ENCODE measurements around the gene KRT86.

The KRT86 gene

DNA sequence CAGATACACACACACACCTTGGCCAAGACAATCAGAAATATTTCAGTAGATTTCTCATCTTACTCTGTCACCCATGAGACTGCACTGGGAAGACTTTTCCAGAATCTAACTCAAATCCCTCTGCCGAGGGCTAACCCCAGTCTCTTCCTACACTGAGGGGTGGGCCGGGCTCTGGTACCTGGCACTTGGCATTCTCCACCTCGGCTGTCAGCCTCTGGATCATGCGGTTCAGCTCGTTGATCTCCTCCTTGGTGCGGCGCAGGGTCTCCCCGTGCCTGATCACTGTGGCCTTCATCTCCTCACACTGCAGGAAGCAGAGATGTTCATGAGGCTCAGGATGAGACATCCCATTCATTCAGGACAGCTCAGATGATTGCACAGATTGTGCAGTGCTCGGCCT is 41.8 kb downstream of the KRT86 start:
- TF ChIP-seq, protein P1, sequence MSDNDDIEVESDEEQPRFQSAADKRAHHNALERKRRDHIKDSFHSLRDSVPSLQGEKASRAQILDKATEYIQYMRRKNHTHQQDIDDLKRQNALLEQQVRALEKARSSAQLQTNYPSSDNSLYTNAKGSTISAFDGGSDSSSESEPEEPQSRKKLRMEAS (IDR thresholded peaks at IDR 0.05; ENCODE audit: low read depth, low read length) = no peak
- TF ChIP-seq POLR2A (IDR thresholded peaks at IDR 0.05; ENCODE audit: extremely low read depth, insufficient read length) (no peak), MYC (IDR thresholded peaks at IDR 0.05; ENCODE audit: low read depth, low read length) (no peak)
- TF ChIP-seq, protein P2, sequence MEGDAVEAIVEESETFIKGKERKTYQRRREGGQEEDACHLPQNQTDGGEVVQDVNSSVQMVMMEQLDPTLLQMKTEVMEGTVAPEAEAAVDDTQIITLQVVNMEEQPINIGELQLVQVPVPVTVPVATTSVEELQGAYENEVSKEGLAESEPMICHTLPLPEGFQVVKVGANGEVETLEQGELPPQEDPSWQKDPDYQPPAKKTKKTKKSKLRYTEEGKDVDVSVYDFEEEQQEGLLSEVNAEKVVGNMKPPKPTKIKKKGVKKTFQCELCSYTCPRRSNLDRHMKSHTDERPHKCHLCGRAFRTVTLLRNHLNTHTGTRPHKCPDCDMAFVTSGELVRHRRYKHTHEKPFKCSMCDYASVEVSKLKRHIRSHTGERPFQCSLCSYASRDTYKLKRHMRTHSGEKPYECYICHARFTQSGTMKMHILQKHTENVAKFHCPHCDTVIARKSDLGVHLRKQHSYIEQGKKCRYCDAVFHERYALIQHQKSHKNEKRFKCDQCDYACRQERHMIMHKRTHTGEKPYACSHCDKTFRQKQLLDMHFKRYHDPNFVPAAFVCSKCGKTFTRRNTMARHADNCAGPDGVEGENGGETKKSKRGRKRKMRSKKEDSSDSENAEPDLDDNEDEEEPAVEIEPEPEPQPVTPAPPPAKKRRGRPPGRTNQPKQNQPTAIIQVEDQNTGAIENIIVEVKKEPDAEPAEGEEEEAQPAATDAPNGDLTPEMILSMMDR (IDR thresholded peaks at IDR 0.05; ENCODE audit: low read depth, low read length) = no peak
- DNase-seq (ENCODE audit: low read depth) = no peak
- H3K4me3 ChIP-seq (ENCODE audit: low read depth, low read length) = no peak overlapping the region

DNA sequence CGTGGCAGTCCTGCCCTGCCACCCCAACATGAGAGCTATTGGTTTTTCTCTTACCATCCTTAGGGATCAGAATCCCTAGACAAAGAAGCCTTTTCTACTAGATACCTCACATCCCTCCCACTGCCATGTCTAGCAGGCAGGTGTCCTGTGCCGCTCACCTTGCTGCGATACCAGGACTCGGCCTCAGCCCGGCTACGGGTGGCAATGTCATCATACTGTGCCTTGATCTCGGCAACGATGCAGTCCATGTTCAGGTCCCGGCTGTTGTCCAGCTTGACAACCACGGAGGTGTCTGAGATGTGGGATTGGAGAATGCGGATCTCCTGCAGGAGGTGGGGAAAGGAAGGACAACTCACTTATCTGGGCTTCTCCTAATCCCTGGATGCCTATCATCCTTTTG is 42.3 kb downstream of the KRT86 start:
- TF ChIP-seq MYC (IDR thresholded peaks at IDR 0.05; ENCODE audit: low read depth, low read length) = no peak
- TF ChIP-seq POLR2A (IDR thresholded peaks at IDR 0.05; ENCODE audit: extremely low read depth, insufficient read length) = no peak
- TF ChIP-seq, protein P1 (IDR thresholded peaks at IDR 0.05; ENCODE audit: low read depth, low read length) = no peak
- TF ChIP-seq, protein P2 (IDR thresholded peaks at IDR 0.05; ENCODE audit: low read depth, low read length) = no peak
- H3K4me3 ChIP-seq (ENCODE audit: low read depth, low read length) = no peak overlapping the region
- DNase-seq (ENCODE audit: low read depth) = no peak

DNA sequence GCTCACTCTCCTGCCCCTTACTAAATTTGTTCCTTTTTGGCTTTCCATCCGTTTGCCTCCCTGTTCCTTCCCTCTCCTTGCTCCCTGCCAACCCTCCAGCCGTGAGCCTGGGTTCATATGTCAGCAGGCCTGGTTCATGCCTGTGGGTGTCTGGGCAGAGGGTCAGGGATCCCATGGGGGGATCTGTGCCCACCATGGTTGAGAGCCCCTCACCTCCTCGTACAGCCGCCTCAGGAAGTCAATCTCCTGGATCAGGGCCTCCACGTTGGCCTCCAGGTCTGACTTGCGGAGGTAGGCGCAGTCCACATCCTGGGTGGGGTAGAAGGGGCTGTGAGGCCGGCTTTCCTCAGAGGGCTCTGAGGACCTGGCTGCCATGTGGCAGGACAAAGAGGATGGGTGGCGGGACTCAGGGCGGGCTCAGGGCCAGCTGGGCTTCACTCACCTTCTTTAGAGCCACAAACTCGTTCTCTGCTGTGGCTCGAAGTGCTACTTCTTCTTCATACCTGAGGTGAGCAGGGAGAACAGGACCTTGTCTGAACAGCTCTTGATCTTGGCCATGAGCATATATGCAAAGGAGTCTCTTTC is 43.1 kb downstream of the KRT86 start:
- no peak for DNase-seq (ENCODE audit: low read depth)
- H3K4me3 ChIP-seq (ENCODE audit: low read depth, low read length) = no peak overlapping the region
- TF ChIP-seq MYC (IDR thresholded peaks at IDR 0.05; ENCODE audit: low read depth, low read length) (no peak), POLR2A (IDR thresholded peaks at IDR 0.05; ENCODE audit: extremely low read depth, insufficient read length) (no peak)
- TF ChIP-seq, protein P2 (IDR thresholded peaks at IDR 0.05; ENCODE audit: low read depth, low read length) = no peak
- TF ChIP-seq, protein P1 (IDR thresholded peaks at IDR 0.05; ENCODE audit: low read depth, low read length) = no peak

DNA sequence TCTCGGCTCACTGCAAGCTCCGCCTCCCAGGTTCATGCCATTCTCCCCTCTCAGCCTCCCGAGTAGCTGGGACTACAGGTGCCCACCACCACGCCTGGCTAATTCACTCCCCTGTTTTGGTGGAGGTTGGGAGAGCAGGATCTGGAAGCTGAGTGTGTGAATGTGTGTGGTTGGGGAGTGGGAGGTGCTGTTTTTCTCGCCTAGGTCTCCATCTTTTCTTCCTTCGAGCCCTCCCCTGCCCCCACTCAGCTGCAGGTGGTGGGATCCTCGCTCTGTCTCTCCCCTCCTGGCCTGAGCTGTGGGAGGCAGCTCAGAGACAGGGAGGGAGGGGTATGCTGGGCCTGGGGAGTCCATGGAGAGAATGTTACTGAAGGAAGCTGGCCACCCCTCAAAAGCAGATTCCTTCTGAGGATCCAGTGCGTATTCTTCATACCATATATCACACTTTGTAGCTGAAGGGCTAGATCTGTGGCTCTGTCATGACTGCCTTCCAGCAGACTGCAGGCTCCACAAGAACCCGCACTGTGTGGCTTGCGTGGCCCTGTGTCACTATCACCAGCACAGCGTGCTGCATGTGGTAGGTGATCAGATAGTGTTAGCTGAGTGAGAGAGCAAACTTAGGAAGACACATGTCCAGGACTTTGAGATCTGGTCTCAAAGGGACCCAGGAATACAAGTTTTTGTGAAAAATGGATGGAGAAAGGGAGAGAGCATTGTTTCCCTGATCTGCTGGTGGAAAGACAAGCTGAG is 44.0 kb downstream of the KRT86 start:
- TF ChIP-seq POLR2A (IDR thresholded peaks at IDR 0.05; ENCODE audit: extremely low read depth, insufficient read length) (no peak), MYC (IDR thresholded peaks at IDR 0.05; ENCODE audit: low read depth, low read length) (no peak)
- TF ChIP-seq, protein P1 (IDR thresholded peaks at IDR 0.05; ENCODE audit: low read depth, low read length) = no peak
- TF ChIP-seq, protein P2 (IDR thresholded peaks at IDR 0.05; ENCODE audit: low read depth, low read length) = no peak
- no peak for DNase-seq (ENCODE audit: low read depth)
- H3K4me3 ChIP-seq (ENCODE audit: low read depth, low read length) = no peak overlapping the region

DNA sequence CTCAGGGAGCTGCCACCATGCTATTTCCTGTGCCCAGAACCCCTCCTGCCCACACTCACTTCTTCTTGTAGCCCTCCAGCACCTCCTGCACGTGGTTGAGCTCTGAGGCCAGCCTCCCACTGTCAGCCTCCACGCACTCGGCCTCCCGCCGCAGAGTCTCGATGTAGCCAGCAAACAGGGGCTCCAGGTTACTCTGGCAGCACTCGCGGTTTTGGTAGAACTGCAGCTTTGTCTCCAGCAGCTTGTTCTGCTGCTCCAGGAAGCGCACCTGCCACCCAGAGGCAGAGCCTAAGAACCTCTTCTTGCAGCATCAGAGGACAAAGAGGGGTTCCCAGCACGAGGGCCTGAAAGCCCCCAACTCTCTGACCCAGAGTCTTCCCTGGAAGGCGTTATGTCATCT is 44.7 kb downstream of the KRT86 start:
- TF ChIP-seq MYC (IDR thresholded peaks at IDR 0.05; ENCODE audit: low read depth, low read length) = no peak
- TF ChIP-seq, protein P1 (IDR thresholded peaks at IDR 0.05; ENCODE audit: low read depth, low read length) = no peak
- TF ChIP-seq, protein P2 (IDR thresholded peaks at IDR 0.05; ENCODE audit: low read depth, low read length) = peak; percentile 7
- DNase-seq (ENCODE audit: low read depth) = peak; percentile 38
- H3K4me3 ChIP-seq (ENCODE audit: low read depth, low read length) = no peak overlapping the region

All from NB4 (cell line).